Gastroesophageal sphincter (tissue), 3 donors: ENCODE measurements around the gene SUSD2.
"Not testable (repeated sequence)": the region's sequence is repeated elsewhere in the genome, so short reads cannot be mapped to it uniquely, and the experiment has no call there.

ENCODE experiments used
- CTCF ChIP-seq, 4 experiments: fragments of 200-600 bp in 2 of 4; fragments of 450-650 bp in 2 of 4; sonication (generic) in 1 of 4; IDR thresholded peaks; one replicate each; pipeline ENCODE4 v1.5.1; 2017 to 2019; ENCODE audit warnings: antibody characterized with exemption in 4 of 4, mild to moderate bottlenecking in 2 of 4, moderate library complexity in 2 of 4
- POLR2A ChIP-seq, 2 donors: fragments of 450-650 bp; IDR thresholded peaks; one replicate each; pipeline ENCODE4 v1.6.1; 2017; ENCODE audit warnings: antibody characterized with exemption in 2 of 2, mild to moderate bottlenecking in 2 of 2, moderate library complexity in 1 of 2
- POLR2AphosphoS5 ChIP-seq: sonication (generic); formaldehyde crosslinking; IDR thresholded peaks from one replicate; pipeline ENCODE4 v1.6.1; 2017; ENCODE audit warnings: antibody characterized with exemption

GRCh38 chr22:24206460-24207263 lies 25.4 kb downstream of the SUSD2 start:
- TF ChIP-seq CTCF (IDR thresholded peaks at IDR 0.05); POLR2A (IDR thresholded peaks at IDR 0.05); POLR2AphosphoS5: not testable (repeated sequence)
